ENCODE data around the gene PIGX.

PIGX gene

DNA sequence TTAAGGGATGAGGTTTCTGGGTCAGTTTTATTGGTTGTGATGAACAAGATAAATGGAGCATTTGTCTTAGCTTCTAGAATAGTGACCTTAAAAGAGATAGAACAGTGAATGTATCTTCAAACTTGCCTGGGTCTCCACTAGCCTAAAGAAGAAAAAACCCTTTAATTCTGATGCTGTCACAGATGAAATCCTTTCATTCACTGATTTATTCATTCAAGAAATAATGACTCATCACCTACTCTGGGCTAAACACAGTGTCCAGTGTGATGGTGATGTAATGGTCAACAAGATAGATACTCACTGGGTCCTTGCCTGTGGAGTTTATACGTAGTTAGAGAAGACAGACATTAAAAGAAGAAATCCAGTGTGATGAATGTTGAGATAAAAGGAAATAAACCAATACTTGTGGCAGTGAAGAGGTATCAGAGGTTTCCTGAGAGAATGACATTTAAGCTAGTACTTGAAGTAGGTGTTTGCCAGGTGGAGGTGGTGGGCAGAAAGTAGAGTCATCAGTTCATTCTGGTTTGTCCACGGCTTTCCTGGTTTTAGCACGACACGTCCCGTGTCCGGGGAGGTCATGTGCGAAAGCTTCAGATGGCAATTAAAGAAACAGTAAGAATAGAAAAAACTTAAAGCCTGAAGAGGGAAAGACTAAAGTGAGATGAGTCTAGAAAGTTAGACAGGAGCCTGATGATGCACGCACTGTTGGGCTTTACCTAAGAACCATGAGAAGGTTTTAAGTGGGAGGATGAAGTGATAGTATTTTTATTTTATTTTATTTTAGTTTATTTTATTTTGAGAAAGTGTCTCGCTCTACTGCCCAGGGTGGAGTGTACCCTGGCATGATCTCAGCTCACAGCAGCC, 45.9 kb downstream of the PIGX start:
- DNase-seq: peak; percentile 44

DNA sequence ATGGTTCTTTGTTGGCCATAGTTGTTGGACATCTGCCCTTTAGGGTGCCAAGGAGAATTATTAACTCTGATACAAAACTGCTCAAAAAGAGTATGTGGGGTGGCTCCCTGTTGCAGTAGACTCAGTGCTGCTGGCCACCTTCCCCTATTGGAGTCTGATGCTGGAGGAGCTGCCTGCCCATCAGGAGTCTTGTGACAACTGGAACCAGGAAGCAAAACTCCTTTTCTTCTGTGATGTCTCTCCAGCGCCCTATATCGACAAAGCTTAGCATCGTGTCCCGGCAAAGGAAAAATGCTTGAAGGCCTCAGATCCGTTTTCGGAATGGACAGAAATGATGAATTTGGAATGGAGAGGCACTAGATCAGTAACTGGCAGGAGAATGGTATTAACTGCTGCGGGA, 51.0 kb downstream of the PIGX start:
- DNase-seq: no peak

DNA sequence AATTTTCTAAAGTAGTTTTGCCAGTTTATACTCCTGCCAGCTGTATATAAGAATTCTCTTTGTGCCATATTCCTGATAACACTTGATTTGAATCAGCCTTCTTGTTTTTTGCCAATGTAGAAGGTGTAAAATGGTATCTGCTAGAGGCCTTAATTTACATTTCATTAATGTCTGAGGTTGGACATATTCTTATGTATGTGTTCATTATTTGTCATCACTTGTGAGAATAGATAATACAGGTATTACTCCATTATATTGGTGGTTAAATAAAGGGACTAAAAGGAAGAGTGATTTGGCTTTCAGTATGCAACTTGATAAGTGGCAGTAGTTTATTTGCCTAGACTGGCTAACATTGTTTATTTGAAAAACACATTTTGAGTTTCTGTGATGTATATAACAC, 53.3 kb downstream of the PIGX start:
- DNase-seq: no peak

DNA sequence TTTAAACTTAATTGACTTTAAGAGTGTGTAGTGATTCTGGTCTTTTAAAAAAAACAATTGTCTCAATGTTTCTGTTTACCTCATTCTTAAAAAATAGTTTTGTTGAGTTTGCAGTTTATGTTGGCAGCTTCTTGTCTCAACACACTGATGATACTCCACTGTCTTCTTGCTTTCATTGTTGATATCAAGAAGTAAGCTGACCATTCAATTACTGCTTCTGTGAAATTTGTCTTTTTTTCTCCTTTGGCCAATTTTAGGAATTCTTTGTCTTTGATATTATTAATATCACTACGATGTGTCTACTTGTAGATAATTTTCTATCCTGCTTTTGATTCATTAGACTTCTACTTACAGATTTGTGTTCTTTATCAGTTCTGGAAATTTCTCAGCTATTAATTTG, 58.9 kb downstream of the PIGX start:
- DNase-seq: no peak

DNA sequence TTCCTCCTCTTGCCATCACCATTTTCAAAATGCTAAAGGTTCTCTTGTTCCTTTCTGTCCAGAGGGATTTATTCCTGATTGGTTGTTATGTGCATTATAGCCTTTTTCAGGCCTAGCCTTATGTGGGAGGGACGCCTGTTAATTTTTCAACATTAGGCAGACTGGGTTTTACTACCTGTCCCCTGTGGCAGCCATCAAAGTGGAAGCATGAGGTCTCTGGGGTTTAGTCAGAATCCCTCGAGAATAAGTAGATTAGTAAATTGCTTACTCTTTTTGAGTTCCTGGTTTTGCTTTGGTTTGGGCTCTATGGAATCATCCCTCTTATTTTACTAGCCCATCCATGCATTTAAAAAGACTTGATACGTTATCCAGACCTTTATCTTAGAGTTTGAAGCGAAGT, 59.9 kb downstream of the PIGX start:
- no peak for DNase-seq

DNA sequence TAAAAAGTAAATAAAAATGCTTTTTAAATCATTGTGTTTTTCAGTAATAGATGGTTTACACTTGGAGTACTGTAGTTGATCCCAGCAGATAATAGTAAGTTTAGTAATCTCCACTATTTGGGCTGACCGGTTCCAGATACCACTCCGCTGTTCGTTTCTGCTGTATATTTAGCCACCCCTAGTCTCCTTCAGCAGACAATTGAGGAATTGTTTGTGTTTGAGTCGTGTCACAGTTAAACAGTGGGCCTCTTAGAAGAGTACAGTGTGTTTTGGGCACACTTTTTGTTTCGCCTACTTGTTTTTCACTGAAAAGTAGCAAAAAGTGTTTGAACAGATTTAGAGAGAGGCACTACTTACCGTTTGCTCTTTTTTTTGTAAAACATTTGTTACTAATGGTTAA, 60.7 kb downstream of the PIGX start:
- no peak for DNase-seq

DNA sequence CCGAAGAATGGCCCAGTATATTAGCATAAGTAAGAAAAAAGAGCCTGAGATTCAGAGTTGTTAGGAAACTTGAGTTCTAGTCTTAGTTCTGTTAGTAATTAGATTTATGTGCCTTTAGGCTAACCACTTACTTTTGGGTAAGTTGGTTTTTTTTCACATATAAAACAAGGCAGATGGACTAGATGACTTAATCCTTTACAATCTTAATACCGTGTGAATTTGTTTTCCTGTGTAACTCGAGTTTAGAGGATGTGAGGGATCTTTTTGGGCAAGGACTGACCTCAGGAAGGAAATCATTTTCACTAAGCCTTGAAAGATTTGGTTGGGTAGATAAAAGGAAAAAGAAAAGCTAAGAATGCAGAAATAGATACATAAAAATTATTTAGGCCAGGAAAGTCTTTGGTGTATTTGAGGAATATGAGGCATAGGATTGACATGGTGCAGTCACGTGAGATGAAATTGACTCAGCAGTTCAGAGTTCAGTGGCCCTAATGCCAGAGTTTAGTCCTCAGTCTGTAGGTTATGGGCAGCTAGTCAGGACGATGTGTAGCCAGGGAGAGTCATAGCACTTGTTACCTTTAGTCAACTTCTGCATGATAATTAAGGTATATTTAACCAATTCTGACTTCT, 62.1 kb downstream of the PIGX start:
- DNase-seq: peak; percentile 34

DNA sequence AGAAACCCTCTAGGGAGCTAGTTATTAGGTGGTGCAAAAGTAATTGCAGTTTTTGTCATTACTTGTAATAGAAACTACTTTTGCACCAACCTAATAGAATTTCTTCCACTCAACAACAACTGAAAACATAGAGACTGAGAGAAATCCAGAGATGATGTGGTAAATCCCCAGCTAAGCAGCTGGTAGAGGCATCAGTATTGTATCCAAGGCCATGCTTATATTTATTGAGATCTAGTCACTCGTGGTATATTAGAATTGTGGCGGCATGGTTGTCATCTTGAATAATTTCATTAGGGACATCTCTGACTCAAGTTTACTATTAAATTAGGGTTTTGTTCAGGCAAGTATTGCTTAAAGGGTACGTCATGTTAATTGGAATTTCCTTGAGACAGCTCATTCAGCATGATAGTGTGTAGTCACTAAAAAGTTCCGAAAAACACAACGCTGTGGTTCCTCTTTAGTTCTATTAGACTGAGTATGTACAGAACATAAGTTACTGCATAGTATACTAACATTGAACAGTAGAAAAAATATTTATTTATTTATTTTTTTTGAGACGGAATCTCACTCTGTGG, 62.8 kb downstream of the PIGX start:
- peak; percentile 37 for DNase-seq

DNA sequence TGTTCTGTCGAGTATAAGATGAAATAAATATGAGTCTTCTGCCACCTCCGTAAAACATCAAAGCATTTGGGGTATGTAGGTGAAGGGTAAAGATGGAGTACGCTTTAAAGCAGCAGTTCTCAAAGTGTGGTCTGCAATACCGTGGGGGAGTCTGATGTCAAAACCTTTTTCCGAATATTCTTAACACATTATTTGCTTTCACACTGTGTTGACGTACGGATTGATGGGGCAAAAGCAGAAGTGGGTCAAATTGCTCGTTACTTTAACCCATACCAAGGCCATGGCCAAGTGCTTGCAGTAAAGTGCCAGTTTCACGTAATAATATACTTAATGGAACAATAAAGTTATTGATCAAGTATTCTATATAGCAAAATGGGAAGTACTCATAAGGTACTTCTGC, 63.8 kb downstream of the PIGX start:
- no peak for DNase-seq

DNA sequence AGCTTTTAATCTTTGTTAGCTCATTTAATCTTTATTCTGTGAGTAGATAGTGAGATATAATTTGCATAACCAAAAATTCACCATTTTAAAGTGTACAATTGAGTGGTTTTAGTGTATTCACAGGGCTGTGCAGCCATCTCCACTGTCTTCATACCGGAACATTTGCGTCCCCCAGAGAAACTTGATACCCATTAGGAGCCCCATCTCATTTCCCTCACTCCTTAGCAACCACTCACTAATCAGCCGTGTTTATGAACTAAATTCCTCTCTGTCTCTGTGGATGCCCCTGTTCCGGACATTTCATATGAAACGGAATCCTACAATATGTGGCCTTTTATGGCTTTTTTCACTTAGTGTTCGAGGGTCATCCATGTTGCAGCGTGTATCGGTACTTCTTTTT, 65.7 kb downstream of the PIGX start:
- no peak for DNase-seq

DNA sequence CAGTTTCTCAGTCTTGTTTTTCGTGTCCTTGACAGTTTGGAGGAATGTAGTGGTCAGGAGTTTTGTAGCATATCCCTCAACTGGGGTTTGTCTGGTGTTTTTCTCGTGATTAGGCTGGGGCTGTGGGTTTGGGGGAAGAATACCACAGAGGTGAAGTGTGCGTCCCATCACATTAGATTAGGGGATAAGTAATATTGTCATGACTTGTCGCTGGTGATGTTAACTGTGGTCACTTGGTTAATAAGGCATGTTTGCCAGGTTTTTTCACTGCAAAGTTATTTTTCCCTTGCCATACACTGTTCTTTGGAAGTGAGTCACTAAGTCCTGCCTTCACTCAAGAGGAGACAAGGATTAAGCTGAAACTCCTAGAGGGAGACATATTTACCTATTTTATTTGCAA, 66.6 kb downstream of the PIGX start:
- peak; percentile 89 for DNase-seq

DNA sequence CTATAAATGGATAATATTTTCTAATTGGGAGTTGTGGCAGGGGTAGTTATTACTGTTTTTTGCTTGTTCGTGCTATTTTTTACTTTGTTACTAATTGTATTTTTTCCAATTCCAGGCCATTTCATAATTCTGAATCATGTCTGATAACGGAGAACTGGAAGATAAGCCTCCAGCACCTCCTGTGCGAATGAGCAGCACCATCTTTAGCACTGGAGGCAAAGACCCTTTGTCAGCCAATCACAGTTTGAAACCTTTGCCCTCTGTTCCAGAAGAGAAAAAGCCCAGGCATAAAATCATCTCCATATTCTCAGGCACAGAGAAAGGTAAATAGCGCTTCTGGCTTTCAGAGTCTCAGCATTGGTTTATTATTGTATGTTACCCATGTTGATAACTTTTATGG, 70.3 kb downstream of the PIGX start:
- DNase-seq: no peak

Data from fibroblast of skin of back (primary cell).